H7 (cell line): ENCODE measurements around the gene KCMF1. TPM values are rescaled to one million over a fixed set of nuclear protein-coding genes. Genes with fewer than 3 reads are reported as not detected.

Source experiments
- DNase-seq: peaks from one replicate; pipeline ENCODE4 v3.0.0; 2012
- H3K27me3 ChIP-seq: 2 replicates; pipeline ENCODE4 v1.6.0; 2011; ENCODE audit warnings: mild to moderate bottlenecking, low read length; ENCODE audit not compliant: control insufficient read depth, insufficient read depth
- H3K36me3 ChIP-seq: replicated peaks from 2 replicates; pipeline ENCODE4 v1.5.1; 2011; ENCODE audit warnings: low read length; ENCODE audit not compliant: control insufficient read depth, insufficient read depth
- H3K4me3 ChIP-seq: 2 replicates; pipeline ENCODE4 v1.5.1; 2011; ENCODE audit warnings: low read depth, mild to moderate bottlenecking, control low read depth, low read length, moderate library complexity; ENCODE audit not compliant: insufficient read depth
- total RNA-seq: library from RNA; depleted of rRNA; stranded (reverse); fragments of >200 nt; shearing (Covaris generic); gene quantifications from 2 replicates; pipeline ENCODE4 v1.2.3, GENCODE V29; 2014

Gene KCMF1
- total RNA-seq, 1 experiment from 2014 or later: 108 TPM

GRCh38 chr2:84989422-84989821 lies 18.5 kb downstream of the KCMF1 start:
- Histone ChIP-seq H3K4me3 (no peak overlapping the region), H3K36me3 (no peaks in the 10 kb centered on the region), H3K27me3 (no peaks in the 10 kb centered on the region)
- no peak for DNase-seq

GRCh38 chr2:84989927-84990326 lies 19.0 kb downstream of the KCMF1 start:
- DNase-seq: no peak
- H3K36me3 ChIP-seq: no peaks in the 10 kb centered on the region
- H3K27me3 ChIP-seq: no peaks in the 10 kb centered on the region
- H3K4me3 ChIP-seq: no peak overlapping the region

GRCh38 chr2:84991404-84992160 lies 20.6 kb downstream of the KCMF1 start:
- DNase-seq: no peak
- Histone ChIP-seq H3K4me3 (no peak overlapping the region), H3K27me3 (no peaks in the 10 kb centered on the region), H3K36me3 (no peaks in the 10 kb centered on the region)

- Histone ChIP-seq H3K4me3 (no peak overlapping the region), H3K36me3 (no peaks in the 10 kb centered on the region), H3K27me3 (no peaks in the 10 kb centered on the region)
- DNase-seq: no peak
Measured at GRCh38 chr2:84995826-84996225, 24.9 kb downstream of the KCMF1 start.

GRCh38 chr2:84996909-84997308 lies 25.9 kb downstream of the KCMF1 start:
- no peaks in the 10 kb centered on the region for H3K27me3 ChIP-seq
- H3K36me3 ChIP-seq: no peaks in the 10 kb centered on the region
- H3K4me3 ChIP-seq: no peak overlapping the region
- no peak for DNase-seq

GRCh38 chr2:84999553-84999955 lies 28.6 kb downstream of the KCMF1 start:
- no peak overlapping the region for H3K4me3 ChIP-seq
- peaks cover 2% of the 10 kb centered on the region; the same call in 1 of the 2 replicates for H3K36me3 ChIP-seq
- no peak for DNase-seq
- H3K27me3 ChIP-seq: no peaks in the 10 kb centered on the region

- peaks cover 2% of the 10 kb centered on the region; the same call in 1 of the 2 replicates for H3K36me3 ChIP-seq
- no peak for DNase-seq
- H3K27me3 ChIP-seq: no peaks in the 10 kb centered on the region
- H3K4me3 ChIP-seq: no peak overlapping the region
Measured at GRCh38 chr2:85001595-85001994, 30.6 kb downstream of the KCMF1 start.

- H3K27me3 ChIP-seq: no peaks in the 10 kb centered on the region
- H3K36me3 ChIP-seq: peaks cover 5% of the 10 kb centered on the region
- DNase-seq: no peak
Measured at GRCh38 chr2:85002534-85002933, 31.6 kb downstream of the KCMF1 start.

GRCh38 chr2:85008252-85008651 lies 37.3 kb downstream of the KCMF1 start:
- Histone ChIP-seq H3K36me3 (peaks cover 6% of the 10 kb centered on the region), H3K27me3 (no peaks in the 10 kb centered on the region), H3K4me3 (no peak overlapping the region)
- no peak for DNase-seq

More at GRCh38 chr2:85002534-85002933, 31.6 kb downstream of the KCMF1 start:
- no peak overlapping the region for H3K4me3 ChIP-seq

GRCh38 chr2:85009019-85009618 lies 38.2 kb downstream of the KCMF1 start:
- Histone ChIP-seq H3K27me3 (no peaks in the 10 kb centered on the region), H3K36me3 (peaks cover 5% of the 10 kb centered on the region), H3K4me3 (no peak overlapping the region)
- no peak for DNase-seq

GRCh38 chr2:85010404-85010803 lies 39.4 kb downstream of the KCMF1 start:
- Histone ChIP-seq H3K4me3 (no peak overlapping the region), H3K36me3 (peaks cover 5% of the 10 kb centered on the region), H3K27me3 (no peaks in the 10 kb centered on the region)
- no peak for DNase-seq

GRCh38 chr2:85011098-85011497 lies 40.1 kb downstream of the KCMF1 start:
- DNase-seq: no peak
- no peaks in the 10 kb centered on the region for H3K27me3 ChIP-seq
- H3K4me3 ChIP-seq: no peak overlapping the region
- peaks cover 5% of the 10 kb centered on the region for H3K36me3 ChIP-seq

- Histone ChIP-seq H3K27me3 (no peaks in the 10 kb centered on the region), H3K36me3 (peaks cover 5% of the 10 kb centered on the region), H3K4me3 (no peak overlapping the region)
- peak; percentile 25 for DNase-seq
Measured at GRCh38 chr2:85011747-85012146, 40.8 kb downstream of the KCMF1 start.

GRCh38 chr2:85012431-85012830 lies 41.5 kb downstream of the KCMF1 start:
- Histone ChIP-seq H3K4me3 (no peak overlapping the region), H3K36me3 (peaks cover 2% of the 10 kb centered on the region), H3K27me3 (no peaks in the 10 kb centered on the region)
- DNase-seq: no peak

GRCh38 chr2:85012855-85013254 lies 41.9 kb downstream of the KCMF1 start:
- no peak for DNase-seq
- no peak overlapping the region for H3K4me3 ChIP-seq
- H3K27me3 ChIP-seq: no peaks in the 10 kb centered on the region
- H3K36me3 ChIP-seq: peaks cover 1% of the 10 kb centered on the region
